Caco-2 (cell line): ENCODE data around the gene VWA2. TPM values are rescaled to one million over a fixed set of nuclear protein-coding genes. Genes with fewer than 3 reads are reported as not detected.

Source experiments
- BruUV-seq: library from RNA; stranded (reverse); fragments of 400-500 nt; replicated peaks from 2 replicates; lab custom pipeline; 2021; lab: Mats Ljungman, UMichigan
- CTCF ChIA-PET: fragments of 300-600 bp; sonication (Branson Sonifier 250); formaldehyde crosslinking; loops from one replicate; lab custom pipeline; 2022; ENCODE audit warnings: antibody characterized with exemption; lab: Charles Lee
- POLR2A ChIA-PET: fragments of 300-600 bp; sonication (Branson Sonifier 250); formaldehyde crosslinking; loops from one replicate; lab custom pipeline; 2022; ENCODE audit warnings: antibody characterized with exemption; lab: Charles Lee
- DNase-seq, 2 experiments: peaks; one replicate each; pipeline versions ENCODE4 v3.0.0 to v3.0.0-alpha.2; 2020 to 2022
- H3K27me3 ChIP-seq: replicated peaks from 2 replicates; pipeline ENCODE4 v1.6.0; 2011; ENCODE audit warnings: low read length; ENCODE audit not compliant: control insufficient read depth, insufficient read depth
- H3K36me3 ChIP-seq: 2 replicates; pipeline ENCODE4 v1.5.1; 2011; ENCODE audit warnings: low read length; ENCODE audit not compliant: control insufficient read depth, insufficient read depth
- H3K4me1 ChIP-seq: fragments of 250-450 bp; sonication (Bioruptor Pico); 2 replicates; pipeline ENCODE4 v1.5.1; 2020; ENCODE audit warnings: mild to moderate bottlenecking
- H3K4me3 ChIP-seq: 2 replicates; pipeline ENCODE4 v1.5.1; 2011; ENCODE audit warnings: low read depth, mild to moderate bottlenecking, control low read depth, low read length
- H3K9me3 ChIP-seq: fragments of 250-450 bp; sonication (Bioruptor Pico); 2 replicates; pipeline ENCODE4 v1.5.1; 2020; ENCODE audit warnings: mild to moderate bottlenecking, moderate library complexity
- H3K27ac Mint-ChIP-seq: one replicate; pipeline ENCODE4 v1.8.0; 2022; ENCODE audit warnings: mixed read lengths; ENCODE audit not compliant: unreplicated experiment
- H3K27me3 Mint-ChIP-seq: one replicate; pipeline ENCODE4 v1.8.0; 2022; ENCODE audit warnings: mixed read lengths; ENCODE audit not compliant: insufficient read depth, unreplicated experiment
- H3K36me3 Mint-ChIP-seq: one replicate; pipeline ENCODE4 v1.8.0; 2022; ENCODE audit warnings: mild to moderate bottlenecking, mixed read lengths; ENCODE audit not compliant: insufficient read depth, unreplicated experiment
- H3K4me1 Mint-ChIP-seq: one replicate; pipeline ENCODE4 v1.8.0; 2022; ENCODE audit warnings: low read depth, mixed read lengths; ENCODE audit not compliant: unreplicated experiment
- H3K4me3 Mint-ChIP-seq: one replicate; pipeline ENCODE4 v1.8.0; 2022; ENCODE audit warnings: mild to moderate bottlenecking, moderate library complexity, mixed read lengths; ENCODE audit not compliant: unreplicated experiment
- H3K9me3 Mint-ChIP-seq: one replicate; pipeline ENCODE4 v1.8.0; 2022; ENCODE audit warnings: mixed read lengths; ENCODE audit not compliant: unreplicated experiment
- CTCF ChIP-seq, 2 experiments: fragments of 200-600 bp in 1 of 2; IDR thresholded peaks; 1 replicate in 1 of 2; 2 replicates in 1 of 2; pipeline versions ENCODE4 v1.5.1 to v1.8.0; 2011 to 2022; ENCODE audit warnings: antibody characterized with exemption in 1 of 2, control low read depth in 1 of 2, inconsistent platforms in 1 of 2, low read depth in 1 of 2, low read length in 1 of 2, mild to moderate bottlenecking in 1 of 2, moderate library complexity in 1 of 2; ENCODE audit not compliant: insufficient read depth in 1 of 2, severe bottlenecking in 1 of 2, unreplicated experiment in 1 of 2
- intact Hi-C: fragments of 100-400 bp; cut with micrococcal nuclease; formaldehyde crosslinking; loops from one replicate; pipeline ENCODE4 v1.10.0; 2022; ENCODE audit not compliant: unreplicated experiment
- total RNA-seq: library from RNA; stranded (reverse); gene quantifications from 2 replicates; pipeline ENCODE4 v1.2.3, GENCODE V29; 2022

The VWA2 gene
- total RNA-seq, 1 experiment from 2014 or later = 1.2 TPM

- BruUV-seq = no TSS peak
- no peak for TF ChIP-seq CTCF (IDR thresholded peaks at IDR 0.05; ENCODE audit: insufficient read depth in 1 of 2, low read depth in 1 of 2, low read length in 1 of 2, severe bottlenecking in 1 of 2, unreplicated experiment in 1 of 2)
- peaks cover 12% of the 10 kb centered on the region for H3K4me1 ChIP-seq
- H3K4me3 Mint-ChIP-seq = no peak overlapping the region
- peaks cover 24% of the 10 kb centered on the region for H3K4me1 Mint-ChIP-seq
- no peaks in the 10 kb centered on the region for H3K27me3 ChIP-seq
- no peak overlapping the region for H3K4me3 ChIP-seq
- H3K27ac Mint-ChIP-seq = no peak overlapping the region
- H3K36me3 Mint-ChIP-seq = no peaks in the 10 kb centered on the region
- ChIA-PET POLR2A (no interaction called here), CTCF (interaction anchor here (0.7 kb wide), 1 partner anchor 13 kb away, joined by 4 read pairs; no protein-coding TSS in a partner anchor)
- no peaks in the 10 kb centered on the region for H3K27me3 Mint-ChIP-seq
- intact Hi-C loops = no loop called here
- no peak for DNase-seq
- H3K36me3 ChIP-seq = no peaks in the 10 kb centered on the region
- H3K9me3 Mint-ChIP-seq = no peaks in the 10 kb centered on the region
- H3K9me3 ChIP-seq = no peaks in the 10 kb centered on the region
These were observed 101.8 kb downstream of the VWA2 start for GRCh38 chr10:114340816-114341215.

Other genes starting within 250 kb of the VWA2 start
- 2.1 and 2.3 TPM in 2 replicates for gene ADRB1, start 195.4 kb upstream of the VWA2 start, total RNA-seq
- 26.3 and 30.4 TPM in 2 replicates for gene CCDC186, start 65.1 kb upstream of the VWA2 start, total RNA-seq
- gene TDRD1, start 59.9 kb upstream of the VWA2 start, total RNA-seq = 0.14 TPM in 1 of 2 replicates, not detected in the other
- gene AFAP1L2, start 165.2 kb downstream of the VWA2 start, total RNA-seq = 2.3 and 2.6 TPM in 2 replicates